ENCODE results near the gene PKP4.

The PKP4 gene

GRCh38 chr2:158724803-158725381 is 268.1 kb downstream of the PKP4 start:
- no peak for DNase-seq

GRCh38 chr2:158725441-158725891 is 268.7 kb downstream of the PKP4 start:
- DNase-seq: no peak

- DNase-seq: no peak
Observed at GRCh38 chr2:158726911-158727592, 270.3 kb downstream of the PKP4 start.

- DNase-seq: no peak
Observed at GRCh38 chr2:158728422-158728821, 271.7 kb downstream of the PKP4 start.

GRCh38 chr2:158729451-158729850 is 272.7 kb downstream of the PKP4 start:
- DNase-seq: no peak

GRCh38 chr2:158729873-158730620 is 273.3 kb downstream of the PKP4 start:
- DNase-seq: no peak

- DNase-seq: no peak
Observed at GRCh38 chr2:158730621-158731140, 273.9 kb downstream of the PKP4 start.

GRCh38 chr2:158731386-158731785 is 274.6 kb downstream of the PKP4 start:
- DNase-seq: no peak

Data from stimulated activated CD4-positive, alpha-beta T cell treated with anti-CD3 and anti-CD28 coated beads, Interleukin-1b, Interleukin-23, amount 100 ng/mL, for 48 hours (primary cell).